Right renal pelvis (tissue), 4 donors: ENCODE measurements around the gene HERC3. TPM values are rescaled to one million over a fixed set of nuclear protein-coding genes. Genes with fewer than 3 reads are reported as not detected.
"Not testable (repeated sequence)": the region's sequence is repeated elsewhere in the genome, so short reads cannot be mapped to it uniquely, and the experiment has no call there.

ENCODE experiments used
- DNase-seq, 4 donors: peaks; one replicate each; pipeline ENCODE4 v3.0.0-alpha.2; 2013; ENCODE audit warnings: low read depth in 4 of 4, low spot score in 3 of 4, missing footprints in 1 of 4
- polyA plus RNA-seq, 4 donors: library from polyadenylated mRNA; unstranded; fragments of 120-200 nt; gene quantifications; one replicate each; pipeline ENCODE4 v1.2.1, GENCODE V29; 2013; ENCODE audit not compliant: insufficient read length in 4 of 4

The HERC3 gene
- polyA plus RNA-seq, 4 donors: 12.1 to 19.5 (median 16.9) TPM

- no peak for DNase-seq
These were observed 14.6 kb downstream of the HERC3 start for GRCh38 chr4:88606832-88607231.

- no peak for DNase-seq
These were observed 17.1 kb downstream of the HERC3 start for GRCh38 chr4:88609387-88609786.

DNA sequence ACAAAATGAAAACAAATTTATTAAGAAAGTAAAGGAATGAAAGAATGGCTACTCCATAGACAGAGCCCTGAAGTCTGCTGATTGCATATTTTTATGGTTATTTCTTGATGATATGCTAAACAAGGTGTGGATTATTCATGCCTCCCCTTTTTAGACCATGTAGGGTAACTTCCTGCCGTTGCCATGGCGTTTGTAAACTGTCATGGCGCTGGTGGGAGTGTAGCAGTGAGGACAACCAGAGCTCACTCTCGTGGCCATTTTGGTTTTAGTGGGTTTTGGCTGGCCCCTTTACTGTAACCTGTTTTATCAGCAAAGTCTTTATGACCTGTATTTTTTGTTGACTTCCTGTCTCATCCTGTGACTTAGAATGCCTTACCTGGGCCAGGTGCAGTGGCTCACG, 17.5 kb downstream of the HERC3 start:
- not testable (repeated sequence) for DNase-seq

- DNase-seq: no peak
These were observed 18.5 kb downstream of the HERC3 start for GRCh38 chr4:88610771-88611170.

- DNase-seq: no peak
These were observed 21.2 kb downstream of the HERC3 start for GRCh38 chr4:88613417-88613875.

- no peak for DNase-seq
These were observed 21.8 kb downstream of the HERC3 start for GRCh38 chr4:88614058-88614457.

- no peak for DNase-seq
These were observed 24.2 kb downstream of the HERC3 start for GRCh38 chr4:88616275-88617150.

DNA sequence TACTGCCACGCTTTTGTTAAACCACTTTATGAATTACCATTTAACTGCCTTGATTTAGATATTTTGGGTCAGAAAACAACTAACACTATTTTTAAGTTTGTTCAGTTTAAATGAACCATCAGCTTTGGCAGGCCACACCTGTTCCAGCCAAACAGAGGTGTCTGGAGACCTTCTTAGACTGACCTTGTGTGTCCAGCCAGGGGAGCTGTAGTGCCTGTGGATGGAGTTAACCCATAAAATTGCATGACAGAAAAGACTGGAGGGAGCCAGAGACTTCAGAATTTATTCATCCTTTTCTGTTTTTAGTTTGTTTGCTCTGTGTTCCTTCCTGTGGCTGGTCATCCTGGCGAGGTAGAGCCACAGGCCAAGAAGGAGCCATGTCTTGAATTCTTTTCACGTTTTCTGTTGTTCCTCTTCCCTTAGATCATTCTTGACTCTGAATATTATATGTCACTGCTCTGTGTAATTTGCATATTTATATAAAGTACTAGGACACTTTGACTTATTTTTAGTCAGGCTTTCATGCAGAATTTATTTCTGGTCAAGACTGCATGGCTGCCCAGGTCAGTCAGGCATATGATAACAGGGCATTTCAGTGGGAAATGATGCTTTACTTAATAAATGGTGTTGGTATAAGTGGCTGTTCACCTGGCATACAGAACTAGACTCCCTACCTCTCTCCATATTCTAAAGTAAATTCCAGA, 26.7 kb downstream of the HERC3 start:
- DNase-seq: no peak

- no peak for DNase-seq
These were observed 27.7 kb downstream of the HERC3 start for GRCh38 chr4:88619971-88620370.

- no peak for DNase-seq
These were observed 29.6 kb downstream of the HERC3 start for GRCh38 chr4:88621763-88622327.

GRCh38 chr4:88623097-88623496, 30.8 kb downstream of the HERC3 start:
- no peak for DNase-seq

DNA sequence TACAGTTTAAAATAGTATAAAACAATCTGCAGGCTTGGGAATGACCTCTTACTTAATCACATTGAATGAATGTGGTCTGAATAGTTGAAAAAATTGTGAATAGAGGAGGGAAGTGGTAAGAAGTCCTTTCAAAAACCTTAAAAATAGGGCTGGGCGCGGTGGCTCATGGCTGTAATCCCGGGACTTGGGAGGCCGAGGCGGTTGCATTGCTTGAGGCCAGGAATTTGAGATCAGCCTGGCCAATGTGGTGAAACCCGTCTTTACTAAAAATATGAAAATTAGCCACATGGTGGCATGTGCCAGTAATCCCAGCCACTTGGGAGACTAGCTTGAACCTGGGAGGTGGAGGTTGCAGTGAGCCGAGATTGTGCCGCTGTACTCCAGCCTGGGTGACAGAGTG, 36.5 kb downstream of the HERC3 start:
- no peak for DNase-seq

- no peak for DNase-seq
These were observed 37.5 kb downstream of the HERC3 start for GRCh38 chr4:88629826-88630225.

DNA sequence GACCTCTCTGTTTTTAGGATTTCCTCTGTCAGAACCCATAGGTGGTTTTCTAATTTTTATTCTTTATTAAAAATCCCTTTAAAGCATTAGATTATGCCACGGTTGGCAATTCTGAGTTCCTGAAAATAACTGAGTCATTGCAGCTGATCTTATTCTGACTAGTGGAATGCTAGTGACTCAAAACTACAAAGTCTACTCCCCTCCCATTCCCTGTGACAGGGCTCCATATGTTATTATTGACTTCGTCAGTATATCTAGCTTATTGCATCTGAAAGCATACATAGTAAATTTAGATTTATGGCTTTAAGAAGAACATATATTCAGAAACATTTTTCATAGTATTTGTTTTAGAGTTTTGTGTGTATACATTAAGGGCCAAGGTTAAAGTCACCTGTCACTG, 38.5 kb downstream of the HERC3 start:
- DNase-seq: no peak

DNA sequence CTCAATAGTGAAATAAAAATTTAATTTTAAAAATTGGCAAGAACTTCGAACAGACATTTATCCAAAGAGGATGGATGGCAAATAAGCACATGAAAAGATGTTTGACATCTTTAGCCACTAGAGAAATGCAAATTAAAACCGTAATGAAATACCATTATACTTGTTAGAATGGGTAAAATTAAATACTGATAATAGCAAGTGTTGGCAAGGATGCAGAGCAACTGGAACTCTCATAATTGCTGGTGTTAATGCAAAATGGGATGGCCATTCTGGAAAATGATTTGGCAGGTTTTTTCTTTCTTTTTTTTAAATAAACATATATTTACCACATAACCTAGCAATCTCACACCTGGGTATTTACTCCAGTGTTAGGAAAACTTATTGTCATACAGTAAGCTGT, 51.7 kb downstream of the HERC3 start:
- no peak for DNase-seq

DNA sequence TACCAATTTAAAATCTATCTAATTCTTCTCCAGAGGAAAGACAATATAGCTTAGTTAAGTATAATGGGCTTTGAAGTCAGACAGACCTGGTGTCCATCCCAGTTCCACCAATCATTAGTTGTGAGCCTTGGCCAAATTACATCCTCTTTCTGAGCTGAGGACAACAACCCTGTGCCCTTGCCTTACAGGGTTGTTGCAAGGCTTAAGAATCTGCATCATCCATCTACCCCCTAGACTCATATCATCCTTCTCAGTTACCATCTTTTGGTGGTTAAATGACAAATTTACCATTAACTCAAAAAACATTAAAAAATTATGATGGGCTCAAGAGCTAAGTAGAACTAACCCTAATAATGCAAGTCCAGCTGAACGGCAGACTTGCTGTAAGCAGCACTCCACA, 53.7 kb downstream of the HERC3 start:
- DNase-seq: no peak

- no peak for DNase-seq
These were observed 54.4 kb downstream of the HERC3 start for GRCh38 chr4:88646528-88647280.

DNA sequence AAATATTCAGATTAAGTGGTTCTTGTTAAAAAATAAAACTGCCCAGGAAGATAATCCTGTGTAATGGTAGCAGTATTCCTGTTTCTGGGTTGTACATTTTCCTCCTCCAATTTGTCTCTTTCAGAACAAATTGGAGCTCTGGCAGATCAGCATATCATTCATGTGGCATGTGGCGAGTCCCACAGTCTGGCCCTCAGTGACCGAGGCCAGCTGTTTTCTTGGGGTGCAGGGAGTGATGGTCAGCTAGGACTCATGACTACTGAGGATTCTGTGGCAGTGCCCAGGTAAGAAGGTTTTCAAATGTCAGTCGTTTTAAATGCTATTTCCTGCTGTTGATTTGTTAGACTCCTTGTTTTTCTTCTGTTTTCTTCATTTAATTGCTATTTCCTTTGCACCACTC, 57.4 kb downstream of the HERC3 start:
- DNase-seq: no peak

DNA sequence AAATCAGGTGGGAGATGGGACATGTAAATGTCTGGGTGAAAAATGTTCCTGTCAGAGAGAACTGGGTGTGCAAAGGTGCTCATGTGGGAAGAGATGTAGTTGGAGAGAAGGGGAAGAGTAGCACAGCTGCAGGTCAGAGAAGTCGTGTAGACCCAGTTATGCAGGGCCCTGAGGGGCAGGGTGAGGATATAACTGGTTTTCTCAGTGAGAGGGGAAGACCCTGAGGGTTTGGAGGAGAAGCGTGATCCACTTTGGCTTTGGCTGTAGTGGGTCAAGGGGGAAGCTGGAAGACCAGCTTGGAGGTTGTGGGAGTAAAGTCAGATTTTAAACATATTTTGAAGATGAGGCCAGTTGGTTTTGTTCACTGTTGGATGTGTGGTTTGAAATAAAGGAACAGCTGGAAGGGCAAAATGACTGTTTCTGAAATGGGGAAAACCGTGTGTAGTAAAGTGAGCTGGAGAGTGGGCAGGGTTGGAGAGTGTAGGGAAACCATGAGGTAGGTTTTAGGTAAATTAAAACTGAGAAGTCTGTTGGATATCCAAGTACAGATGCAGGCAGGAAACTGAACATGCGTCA, 61.2 kb downstream of the HERC3 start:
- no peak for DNase-seq

GRCh38 chr4:88655226-88655625, 62.9 kb downstream of the HERC3 start:
- no peak for DNase-seq
